ENCODE results near the gene SPRY2.

DNA sequence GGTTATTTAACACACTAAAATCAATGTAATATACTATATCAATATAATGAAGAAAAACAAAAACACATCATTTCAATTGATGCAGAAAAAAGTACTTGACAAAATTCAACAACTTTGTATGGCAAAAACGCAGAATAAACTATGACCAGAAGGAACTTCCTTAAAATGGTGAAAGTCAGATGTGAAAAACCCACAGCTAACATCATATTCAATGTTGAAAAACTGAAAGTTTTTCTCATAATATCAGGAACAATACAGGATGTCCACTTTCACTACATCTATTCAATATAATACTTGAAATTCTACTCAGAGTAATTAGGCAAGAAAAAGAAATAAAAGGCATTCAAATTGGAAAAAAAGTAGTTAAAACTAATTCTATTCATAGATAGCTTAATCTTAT is 50.3 kb downstream of the SPRY2 start:
- TF ChIP-seq, protein P1, sequence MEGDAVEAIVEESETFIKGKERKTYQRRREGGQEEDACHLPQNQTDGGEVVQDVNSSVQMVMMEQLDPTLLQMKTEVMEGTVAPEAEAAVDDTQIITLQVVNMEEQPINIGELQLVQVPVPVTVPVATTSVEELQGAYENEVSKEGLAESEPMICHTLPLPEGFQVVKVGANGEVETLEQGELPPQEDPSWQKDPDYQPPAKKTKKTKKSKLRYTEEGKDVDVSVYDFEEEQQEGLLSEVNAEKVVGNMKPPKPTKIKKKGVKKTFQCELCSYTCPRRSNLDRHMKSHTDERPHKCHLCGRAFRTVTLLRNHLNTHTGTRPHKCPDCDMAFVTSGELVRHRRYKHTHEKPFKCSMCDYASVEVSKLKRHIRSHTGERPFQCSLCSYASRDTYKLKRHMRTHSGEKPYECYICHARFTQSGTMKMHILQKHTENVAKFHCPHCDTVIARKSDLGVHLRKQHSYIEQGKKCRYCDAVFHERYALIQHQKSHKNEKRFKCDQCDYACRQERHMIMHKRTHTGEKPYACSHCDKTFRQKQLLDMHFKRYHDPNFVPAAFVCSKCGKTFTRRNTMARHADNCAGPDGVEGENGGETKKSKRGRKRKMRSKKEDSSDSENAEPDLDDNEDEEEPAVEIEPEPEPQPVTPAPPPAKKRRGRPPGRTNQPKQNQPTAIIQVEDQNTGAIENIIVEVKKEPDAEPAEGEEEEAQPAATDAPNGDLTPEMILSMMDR (conservative IDR thresholded peaks at IDR 0.05; ENCODE audit: low read depth, low read length), result no peak
- no peak for TF ChIP-seq POLR2A (IDR thresholded peaks at IDR 0.05; ENCODE audit: low read depth, low read length)
- no peak for TF ChIP-seq MXI1 (IDR thresholded peaks at IDR 0.05; ENCODE audit: borderline replicate concordance, low read depth, low read length)
- TF ChIP-seq RAD21 (IDR thresholded peaks at IDR 0.05; ENCODE audit: low read length), result no peak
- TF ChIP-seq FOS (IDR thresholded peaks at IDR 0.05; ENCODE audit: low read depth, low read length), result no peak
- no peak for TF ChIP-seq SMC3 (IDR thresholded peaks at IDR 0.05; ENCODE audit: low read depth, low read length)
- TF ChIP-seq, protein P2, sequence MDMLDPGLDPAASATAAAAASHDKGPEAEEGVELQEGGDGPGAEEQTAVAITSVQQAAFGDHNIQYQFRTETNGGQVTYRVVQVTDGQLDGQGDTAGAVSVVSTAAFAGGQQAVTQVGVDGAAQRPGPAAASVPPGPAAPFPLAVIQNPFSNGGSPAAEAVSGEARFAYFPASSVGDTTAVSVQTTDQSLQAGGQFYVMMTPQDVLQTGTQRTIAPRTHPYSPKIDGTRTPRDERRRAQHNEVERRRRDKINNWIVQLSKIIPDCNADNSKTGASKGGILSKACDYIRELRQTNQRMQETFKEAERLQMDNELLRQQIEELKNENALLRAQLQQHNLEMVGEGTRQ (IDR thresholded peaks at IDR 0.05; ENCODE audit: low read depth, low read length), result no peak
- TF ChIP-seq, protein P3, sequence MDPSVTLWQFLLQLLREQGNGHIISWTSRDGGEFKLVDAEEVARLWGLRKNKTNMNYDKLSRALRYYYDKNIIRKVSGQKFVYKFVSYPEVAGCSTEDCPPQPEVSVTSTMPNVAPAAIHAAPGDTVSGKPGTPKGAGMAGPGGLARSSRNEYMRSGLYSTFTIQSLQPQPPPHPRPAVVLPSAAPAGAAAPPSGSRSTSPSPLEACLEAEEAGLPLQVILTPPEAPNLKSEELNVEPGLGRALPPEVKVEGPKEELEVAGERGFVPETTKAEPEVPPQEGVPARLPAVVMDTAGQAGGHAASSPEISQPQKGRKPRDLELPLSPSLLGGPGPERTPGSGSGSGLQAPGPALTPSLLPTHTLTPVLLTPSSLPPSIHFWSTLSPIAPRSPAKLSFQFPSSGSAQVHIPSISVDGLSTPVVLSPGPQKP (IDR thresholded peaks at IDR 0.05; ENCODE audit: borderline replicate concordance, low read depth, low read length), result no peak
